ENCODE results near the gene SUGCT. TPM values are rescaled to one million over a fixed set of nuclear protein-coding genes. Genes with fewer than 3 reads are reported as not detected.

Gene SUGCT
- total RNA-seq, 1 experiment from 2014 or later, result 1.5 TPM

- ChIA-PET CTCF (interaction anchor here (0.7 kb wide), 1 partner anchor 720 kb away, joined by 6 read pairs; no protein-coding TSS in a partner anchor), POLR2A (ENCODE audit: low non-redundant PET) (no interaction called here)
- TF ChIP-seq EZH2 (IDR thresholded peaks at IDR 0.05; ENCODE audit: borderline replicate concordance, low read depth, low read length, poor library complexity, severe bottlenecking), result no peak
- no peak for TF ChIP-seq CTCF (conservative IDR thresholded peaks at IDR 0.05; ENCODE audit: low read depth, low read length)
- Histone ChIP-seq H3K27ac (ENCODE audit: low read depth, low read length, poor library complexity, severe bottlenecking) (no peak overlapping the region), H3K4me3 (ENCODE audit: low read depth, low read length, poor library complexity, severe bottlenecking) (no peak overlapping the region), H3K36me3 (ENCODE audit: insufficient read depth, low read length, poor library complexity, severe bottlenecking) (no peaks in the 10 kb centered on the region), H3K4me1 (ENCODE audit: insufficient read depth, low read length, poor library complexity, severe bottlenecking) (no peaks in the 10 kb centered on the region), H3K27me3 (replicated peaks; ENCODE audit: insufficient read depth, low read depth, low read length, poor library complexity) (no peaks in the 10 kb centered on the region), H3K9me3 (ENCODE audit: low read depth, low read length, poor library complexity, severe bottlenecking) (no peaks in the 10 kb centered on the region)
- no TSS peak for BruUV-seq (replicated peaks)
- intact Hi-C loops (cut with micrococcal nuclease; ENCODE audit: unreplicated experiment), result no loop called here
- DNase-seq (ENCODE audit: low spot score), result no peak
Observed at GRCh38 chr7:40316176-40316575, 181.4 kb downstream of the SUGCT start.

- no TSS peak for BruUV-seq (replicated peaks)
- ChIA-PET CTCF (no interaction called here), POLR2A (ENCODE audit: low non-redundant PET) (no interaction called here)
- DNase-seq (ENCODE audit: low spot score), result no peak
- Histone ChIP-seq H3K4me1 (ENCODE audit: insufficient read depth, low read length, poor library complexity, severe bottlenecking) (no peaks in the 10 kb centered on the region), H3K27ac (ENCODE audit: low read depth, low read length, poor library complexity, severe bottlenecking) (no peak overlapping the region), H3K9me3 (ENCODE audit: low read depth, low read length, poor library complexity, severe bottlenecking) (no peaks in the 10 kb centered on the region), H3K27me3 (replicated peaks; ENCODE audit: insufficient read depth, low read depth, low read length, poor library complexity) (no peaks in the 10 kb centered on the region), H3K36me3 (ENCODE audit: insufficient read depth, low read length, poor library complexity, severe bottlenecking) (no peaks in the 10 kb centered on the region), H3K4me3 (ENCODE audit: low read depth, low read length, poor library complexity, severe bottlenecking) (no peak overlapping the region)
- intact Hi-C loops (cut with micrococcal nuclease; ENCODE audit: unreplicated experiment), result loop anchor here (5.0 kb wide), 1 partner anchor 93 kb away; no protein-coding TSS in a partner anchor
- TF ChIP-seq EZH2 (IDR thresholded peaks at IDR 0.05; ENCODE audit: borderline replicate concordance, low read depth, low read length, poor library complexity, severe bottlenecking) (no peak), CTCF (conservative IDR thresholded peaks at IDR 0.05; ENCODE audit: low read depth, low read length) (no peak)
Observed at GRCh38 chr7:40324914-40325313, 190.1 kb downstream of the SUGCT start.

- POLR2A ChIA-PET (ENCODE audit: low non-redundant PET), result no interaction called here
- no peak for DNase-seq (ENCODE audit: low spot score)
- no peak overlapping the region for H3K4me3 ChIP-seq (ENCODE audit: low read depth, low read length, poor library complexity, severe bottlenecking)
- intact Hi-C loops (cut with micrococcal nuclease; ENCODE audit: unreplicated experiment), result loop anchor here (5.0 kb wide), 1 partner anchor 95 kb away; no protein-coding TSS in a partner anchor
- H3K27ac ChIP-seq (ENCODE audit: low read depth, low read length, poor library complexity, severe bottlenecking), result no peak overlapping the region
- TF ChIP-seq CTCF (conservative IDR thresholded peaks at IDR 0.05; ENCODE audit: low read depth, low read length) (no peak), EZH2 (IDR thresholded peaks at IDR 0.05; ENCODE audit: borderline replicate concordance, low read depth, low read length, poor library complexity, severe bottlenecking) (no peak)
- H3K4me1 ChIP-seq (ENCODE audit: insufficient read depth, low read length, poor library complexity, severe bottlenecking), result no peaks in the 10 kb centered on the region
- no peaks in the 10 kb centered on the region for H3K27me3 ChIP-seq (replicated peaks; ENCODE audit: insufficient read depth, low read depth, low read length, poor library complexity)
- H3K36me3 ChIP-seq (ENCODE audit: insufficient read depth, low read length, poor library complexity, severe bottlenecking), result no peaks in the 10 kb centered on the region
- no TSS peak for BruUV-seq (replicated peaks)
- H3K9me3 ChIP-seq (ENCODE audit: low read depth, low read length, poor library complexity, severe bottlenecking), result no peaks in the 10 kb centered on the region
- CTCF ChIA-PET, result no interaction called here
Observed at GRCh38 chr7:40327113-40327512, 192.3 kb downstream of the SUGCT start.

Data from A673 (cell line).